ENCODE data around the gene CCN5. TPM values are rescaled to one million over a fixed set of nuclear protein-coding genes. Genes with fewer than 3 reads are reported as not detected.

CCN5 gene
- total RNA-seq, 1 donor from 2014 or later: not detected

DNA sequence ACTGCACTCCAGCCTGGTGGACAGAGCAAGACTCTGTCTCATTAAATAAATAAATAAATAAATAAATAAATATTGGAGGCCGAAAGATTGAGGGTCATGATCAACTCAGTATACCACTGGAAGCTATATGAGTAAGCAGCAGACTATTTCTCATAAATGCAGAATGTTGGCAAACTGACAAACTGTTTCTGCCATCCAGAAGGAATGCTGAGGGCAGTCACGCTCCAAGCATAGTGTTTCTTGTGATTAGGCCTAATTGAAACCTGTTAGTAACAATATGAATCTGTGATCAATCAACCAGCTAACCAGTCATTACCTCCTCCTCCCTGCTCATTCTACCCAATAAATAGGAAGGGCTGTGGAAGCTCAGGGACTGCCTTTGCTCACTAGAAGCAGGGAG is 15.3 kb downstream of the CCN5 start:
- TF ChIP-seq, protein P1, sequence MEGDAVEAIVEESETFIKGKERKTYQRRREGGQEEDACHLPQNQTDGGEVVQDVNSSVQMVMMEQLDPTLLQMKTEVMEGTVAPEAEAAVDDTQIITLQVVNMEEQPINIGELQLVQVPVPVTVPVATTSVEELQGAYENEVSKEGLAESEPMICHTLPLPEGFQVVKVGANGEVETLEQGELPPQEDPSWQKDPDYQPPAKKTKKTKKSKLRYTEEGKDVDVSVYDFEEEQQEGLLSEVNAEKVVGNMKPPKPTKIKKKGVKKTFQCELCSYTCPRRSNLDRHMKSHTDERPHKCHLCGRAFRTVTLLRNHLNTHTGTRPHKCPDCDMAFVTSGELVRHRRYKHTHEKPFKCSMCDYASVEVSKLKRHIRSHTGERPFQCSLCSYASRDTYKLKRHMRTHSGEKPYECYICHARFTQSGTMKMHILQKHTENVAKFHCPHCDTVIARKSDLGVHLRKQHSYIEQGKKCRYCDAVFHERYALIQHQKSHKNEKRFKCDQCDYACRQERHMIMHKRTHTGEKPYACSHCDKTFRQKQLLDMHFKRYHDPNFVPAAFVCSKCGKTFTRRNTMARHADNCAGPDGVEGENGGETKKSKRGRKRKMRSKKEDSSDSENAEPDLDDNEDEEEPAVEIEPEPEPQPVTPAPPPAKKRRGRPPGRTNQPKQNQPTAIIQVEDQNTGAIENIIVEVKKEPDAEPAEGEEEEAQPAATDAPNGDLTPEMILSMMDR (IDR thresholded peaks at IDR 0.05; ENCODE audit: partially characterized antibody, unreplicated experiment): no peak
- peaks cover 6% of the 10 kb centered on the region for H3K27me3 Mint-ChIP-seq (ENCODE audit: unreplicated experiment)
- H3K27ac Mint-ChIP-seq (ENCODE audit: unreplicated experiment): no peak overlapping the region
- H3K4me1 Mint-ChIP-seq (ENCODE audit: low read depth, unreplicated experiment): peaks cover 10% of the 10 kb centered on the region
- no peaks in the 10 kb centered on the region for H3K36me3 Mint-ChIP-seq (ENCODE audit: unreplicated experiment)
- H3K9me3 Mint-ChIP-seq (ENCODE audit: unreplicated experiment): peaks cover 2% of the 10 kb centered on the region
- no peak for DNase-seq
- H3K4me3 Mint-ChIP-seq (ENCODE audit: unreplicated experiment): no peak overlapping the region

DNA sequence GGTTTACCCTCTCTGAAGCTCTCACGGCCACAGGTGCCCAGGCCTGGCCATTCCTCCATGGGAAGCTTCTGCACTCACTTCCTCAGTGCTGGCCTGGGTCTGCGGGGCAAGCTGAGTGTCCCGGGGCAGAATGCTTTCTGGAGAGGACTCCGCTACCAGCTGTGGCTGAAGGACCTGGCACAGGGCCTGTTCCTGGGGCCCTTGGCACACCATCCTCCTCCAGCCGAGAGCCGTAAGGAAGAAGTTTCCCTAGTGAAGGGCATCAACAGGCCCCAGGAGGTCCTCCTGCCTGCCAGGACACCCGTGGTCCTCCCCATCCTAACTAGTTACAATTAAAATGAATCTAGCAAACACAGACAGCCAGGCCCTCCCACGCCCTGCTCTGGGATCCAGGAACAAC is 16.5 kb downstream of the CCN5 start:
- TF ChIP-seq, protein P1 (IDR thresholded peaks at IDR 0.05; ENCODE audit: partially characterized antibody, unreplicated experiment): no peak
- Mint-ChIP-seq H3K27me3 (ENCODE audit: unreplicated experiment) (peaks cover 6% of the 10 kb centered on the region), H3K36me3 (ENCODE audit: unreplicated experiment) (no peaks in the 10 kb centered on the region), H3K4me1 (ENCODE audit: low read depth, unreplicated experiment) (peaks cover 18% of the 10 kb centered on the region), H3K27ac (ENCODE audit: unreplicated experiment) (no peak overlapping the region), H3K4me3 (ENCODE audit: unreplicated experiment) (no peak overlapping the region), H3K9me3 (ENCODE audit: unreplicated experiment) (peaks cover 4% of the 10 kb centered on the region)
- no peak for DNase-seq

DNA sequence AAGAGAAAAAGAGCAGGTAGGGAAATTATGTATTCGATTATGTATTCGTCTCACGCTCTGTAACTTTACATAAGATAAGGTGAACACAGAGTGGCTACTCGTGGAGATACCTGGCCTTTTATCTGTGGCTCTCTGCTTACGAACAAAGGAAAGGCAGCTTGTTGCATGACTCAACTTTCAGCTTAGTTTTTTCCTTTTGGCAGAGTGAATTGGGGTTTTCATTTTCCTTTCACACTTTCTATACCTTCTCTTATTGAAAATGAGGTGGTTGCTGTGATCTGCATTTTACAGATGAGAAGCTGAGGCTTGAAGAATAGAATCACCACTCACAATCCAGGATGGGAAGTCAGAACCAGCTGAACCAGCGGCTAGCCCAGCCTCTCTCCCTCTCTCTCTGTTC is 17.2 kb downstream of the CCN5 start:
- peaks cover 4% of the 10 kb centered on the region for H3K9me3 Mint-ChIP-seq (ENCODE audit: unreplicated experiment)
- H3K4me3 Mint-ChIP-seq (ENCODE audit: unreplicated experiment): no peak overlapping the region
- H3K36me3 Mint-ChIP-seq (ENCODE audit: unreplicated experiment): no peaks in the 10 kb centered on the region
- H3K4me1 Mint-ChIP-seq (ENCODE audit: low read depth, unreplicated experiment): peaks cover 18% of the 10 kb centered on the region
- TF ChIP-seq, protein P1 (IDR thresholded peaks at IDR 0.05; ENCODE audit: partially characterized antibody, unreplicated experiment): no peak
- peaks cover 6% of the 10 kb centered on the region for H3K27me3 Mint-ChIP-seq (ENCODE audit: unreplicated experiment)
- H3K27ac Mint-ChIP-seq (ENCODE audit: unreplicated experiment): peak overlapping the region; percentile 5
- DNase-seq: no peak

DNA sequence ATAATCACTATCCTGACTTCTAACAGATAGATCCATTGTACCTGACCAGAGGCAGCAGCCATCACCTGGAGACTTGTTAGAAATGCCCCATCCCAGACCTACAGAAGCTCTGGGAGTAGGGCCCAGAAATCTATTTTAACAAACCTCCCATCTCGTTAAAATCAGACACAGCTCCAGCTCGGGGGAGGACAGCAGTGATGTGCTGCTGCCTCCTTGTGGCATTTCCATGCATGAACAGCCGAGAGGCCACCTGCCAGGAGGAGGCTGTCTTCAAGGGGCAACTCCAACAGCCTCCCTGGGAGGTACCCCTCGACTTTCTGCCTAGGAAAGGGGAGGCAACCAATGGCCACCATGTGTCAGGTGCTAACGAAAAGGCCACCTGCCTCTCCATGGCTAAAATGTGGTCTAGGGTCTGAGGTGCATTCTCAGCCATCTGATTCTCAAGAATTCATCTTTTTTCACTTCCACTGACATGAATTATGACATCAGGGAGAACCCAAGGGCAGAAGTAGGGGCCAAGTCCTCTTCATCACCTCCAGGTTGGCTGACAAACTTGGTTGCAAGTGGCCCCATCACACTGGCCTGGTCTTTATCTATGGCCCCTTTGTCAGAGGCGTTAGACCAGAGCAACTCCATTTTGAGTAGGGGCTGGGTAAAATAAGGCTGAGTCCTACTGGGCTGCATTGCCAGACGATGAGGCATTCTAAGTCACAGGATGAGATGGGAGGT is 18.3 kb downstream of the CCN5 start:
- Mint-ChIP-seq H3K4me1 (ENCODE audit: low read depth, unreplicated experiment) (peaks cover 16% of the 10 kb centered on the region), H3K27ac (ENCODE audit: unreplicated experiment) (peak overlapping the region; percentile 46), H3K36me3 (ENCODE audit: unreplicated experiment) (no peaks in the 10 kb centered on the region), H3K9me3 (ENCODE audit: unreplicated experiment) (peaks cover 5% of the 10 kb centered on the region), H3K4me3 (ENCODE audit: unreplicated experiment) (no peak overlapping the region), H3K27me3 (ENCODE audit: unreplicated experiment) (peaks cover 6% of the 10 kb centered on the region)
- TF ChIP-seq, protein P1 (IDR thresholded peaks at IDR 0.05; ENCODE audit: partially characterized antibody, unreplicated experiment): peak; percentile 78
- DNase-seq: peak; percentile 82

DNA sequence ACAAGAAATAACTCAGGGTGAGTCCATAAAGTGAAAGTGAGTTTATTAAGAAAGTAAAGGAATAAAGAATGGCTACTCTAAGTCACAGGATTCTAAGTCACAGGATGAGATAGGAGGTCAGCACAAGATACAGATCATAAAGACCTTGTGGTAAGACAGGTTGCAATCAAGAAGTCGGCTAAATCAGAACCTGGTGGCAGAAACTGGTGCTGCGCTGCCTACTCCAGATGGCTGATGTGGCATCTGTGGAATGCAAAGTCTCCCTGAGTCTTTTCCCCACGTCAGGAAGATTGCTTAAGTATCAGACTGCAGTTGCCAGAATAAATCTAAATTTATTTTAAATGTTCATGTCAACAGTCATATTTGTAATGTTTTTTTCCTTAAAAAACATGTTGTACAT is 19.8 kb downstream of the CCN5 start:
- H3K4me3 Mint-ChIP-seq (ENCODE audit: unreplicated experiment): no peak overlapping the region
- H3K27me3 Mint-ChIP-seq (ENCODE audit: unreplicated experiment): peaks cover 10% of the 10 kb centered on the region
- H3K36me3 Mint-ChIP-seq (ENCODE audit: unreplicated experiment): no peaks in the 10 kb centered on the region
- peaks cover 5% of the 10 kb centered on the region for H3K9me3 Mint-ChIP-seq (ENCODE audit: unreplicated experiment)
- TF ChIP-seq, protein P1 (IDR thresholded peaks at IDR 0.05; ENCODE audit: partially characterized antibody, unreplicated experiment): peak; percentile 40
- peaks cover 23% of the 10 kb centered on the region for H3K4me1 Mint-ChIP-seq (ENCODE audit: low read depth, unreplicated experiment)
- no peak overlapping the region for H3K27ac Mint-ChIP-seq (ENCODE audit: unreplicated experiment)
- no peak for DNase-seq

Data from glutamatergic neuron (in vitro differentiated cells).